ENCODE measurements around the gene AKAP6.

- no peak for TF ChIP-seq CTCF (IDR thresholded peaks at IDR 0.05)
- TF ChIP-seq POLR2A (IDR thresholded peaks at IDR 0.05), result no peak
Observed at GRCh38 chr14:32427726-32428528, 98.8 kb downstream of the AKAP6 start.
